Ishikawa (cell line): ENCODE results near the gene ZBTB44.

Experiments used
- CREB1 ChIP-seq: IDR thresholded peaks from 2 replicates; pipeline ENCODE4 v1.6.1; 2012; ENCODE audit warnings: low read depth
- EGR1 ChIP-seq: IDR thresholded peaks from 2 replicates; pipeline ENCODE4 v1.6.1; 2012
- EP300 ChIP-seq: IDR thresholded peaks from 2 replicates; pipeline ENCODE4 v1.6.1; 2012; ENCODE audit warnings: borderline replicate concordance
- REST ChIP-seq: IDR thresholded peaks from 2 replicates; pipeline ENCODE4 v1.6.1; 2012; ENCODE audit warnings: low read depth, mild to moderate bottlenecking
- TAF1 ChIP-seq: IDR thresholded peaks from 2 replicates; pipeline ENCODE4 v1.6.1; 2012; ENCODE audit warnings: low read depth, mild to moderate bottlenecking
- USF1 ChIP-seq: IDR thresholded peaks from 2 replicates; pipeline ENCODE4 v1.6.1; 2012

GRCh38 chr11:130179396-130180306, 135.1 kb downstream of the ZBTB44 start:
- peak; percentile 84 for TF ChIP-seq EP300
- TF ChIP-seq CREB1 = no peak
- TF ChIP-seq USF1 = peak; percentile 77
- TF ChIP-seq TAF1 = no peak
- no peak for TF ChIP-seq REST
- no peak for TF ChIP-seq EGR1
